HG03558 (cell line): Measurements from ENCODE around the gene FARP2.
A peak's percentile ranks its signal among the peaks of the same experiment; 100 is the strongest.
"Not testable (repeated sequence)": the region's sequence is repeated elsewhere in the genome, so short reads cannot be mapped to it uniquely, and the experiment has no call there.

Experiments used
- ATAC-seq: cut with Tn5 transposase; IDR thresholded peaks from one replicate; pipeline ENCODE4 v1.9.1; 2021; ENCODE audit warnings: moderate number of reproducible peaks; ENCODE audit not compliant: unreplicated experiment; ENCODE audit errors: extremely low read depth

FARP2 gene

GRCh38 chr2:241355983-241356870 lies at the start of gene FARP2:
FARP2 (plus strand) TSS chr2:241356285; CDS start chr2:241373108, 16,823 bp downstream.
- peak; percentile 70 for ATAC-seq

DNA sequence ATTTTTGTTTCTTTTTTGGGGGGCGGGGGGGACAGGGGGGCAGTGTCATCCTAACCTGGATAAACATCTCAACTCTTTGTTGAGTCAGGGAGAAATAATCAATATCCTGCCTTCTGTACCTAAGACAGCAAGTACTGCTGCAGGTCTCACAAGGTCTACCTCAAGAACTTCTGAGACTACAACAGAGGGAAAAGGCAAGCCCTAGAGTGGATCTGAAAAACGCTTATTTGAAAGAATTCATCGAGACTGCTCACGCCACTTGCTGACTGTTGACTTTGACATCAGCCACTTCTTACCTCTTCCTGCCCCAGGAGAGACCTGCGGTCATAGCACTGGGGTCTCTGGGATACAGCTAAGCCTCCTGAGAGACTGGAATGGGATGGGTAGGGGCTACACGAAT lies 49.0 kb upstream of the FARP2 start:
- ATAC-seq = no peak

GRCh38 chr2:241308267-241308666 lies 47.8 kb upstream of the FARP2 start:
- no peak for ATAC-seq

DNA sequence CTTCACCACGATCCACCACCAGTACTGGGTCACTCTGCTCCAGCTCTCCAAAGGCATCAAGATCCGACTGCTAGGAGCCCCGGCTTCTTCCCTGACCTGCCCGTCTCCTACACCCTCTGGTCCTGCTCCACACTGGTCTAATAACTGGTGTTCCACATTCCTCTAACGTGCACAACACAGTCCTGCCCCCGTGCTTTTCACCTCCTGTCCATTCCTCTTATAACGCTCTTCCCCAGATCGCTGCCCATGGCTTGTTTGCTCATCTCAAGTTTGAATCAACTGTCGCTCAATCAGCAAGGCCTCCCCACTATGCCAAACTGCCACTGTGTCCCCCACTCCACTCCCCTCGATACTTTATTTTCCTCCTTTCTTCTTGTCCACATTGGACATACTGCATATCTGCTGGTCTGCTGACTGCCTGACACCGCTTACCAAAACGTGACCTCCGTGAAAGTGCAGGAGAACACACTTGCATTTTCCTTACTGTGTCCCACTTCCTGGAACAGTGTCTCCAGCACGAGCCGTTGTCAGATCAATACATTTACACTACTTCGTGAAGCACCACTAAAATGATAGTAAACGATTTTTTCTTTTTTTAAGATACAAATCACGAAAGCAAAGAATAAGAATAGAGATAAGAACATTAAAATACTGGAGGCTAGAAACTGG lies 47.1 kb upstream of the FARP2 start:
- ATAC-seq = no peak

GRCh38 chr2:241309684-241310117 lies 46.4 kb upstream of the FARP2 start:
- ATAC-seq = no peak

GRCh38 chr2:241310917-241311566 lies 45.0 kb upstream of the FARP2 start:
- ATAC-seq = no peak

DNA sequence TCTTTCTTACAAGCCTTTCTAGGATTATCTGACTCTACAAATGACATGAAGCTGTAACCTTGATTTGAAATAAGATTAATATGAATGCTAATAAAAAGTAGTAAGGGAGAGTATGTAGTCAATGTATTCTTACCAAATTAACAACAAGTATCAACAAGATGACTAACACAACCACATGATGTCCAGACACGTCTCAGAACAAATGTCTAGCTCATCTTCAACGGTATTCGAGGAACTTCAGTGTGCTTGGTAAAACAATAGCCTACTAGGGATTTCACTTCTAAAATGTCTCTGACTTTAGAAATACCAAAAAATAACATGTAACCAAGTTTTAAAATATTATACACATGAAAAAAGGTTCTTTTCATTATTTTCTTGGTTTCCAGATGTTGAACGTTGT lies 44.0 kb upstream of the FARP2 start:
- no peak for ATAC-seq

DNA sequence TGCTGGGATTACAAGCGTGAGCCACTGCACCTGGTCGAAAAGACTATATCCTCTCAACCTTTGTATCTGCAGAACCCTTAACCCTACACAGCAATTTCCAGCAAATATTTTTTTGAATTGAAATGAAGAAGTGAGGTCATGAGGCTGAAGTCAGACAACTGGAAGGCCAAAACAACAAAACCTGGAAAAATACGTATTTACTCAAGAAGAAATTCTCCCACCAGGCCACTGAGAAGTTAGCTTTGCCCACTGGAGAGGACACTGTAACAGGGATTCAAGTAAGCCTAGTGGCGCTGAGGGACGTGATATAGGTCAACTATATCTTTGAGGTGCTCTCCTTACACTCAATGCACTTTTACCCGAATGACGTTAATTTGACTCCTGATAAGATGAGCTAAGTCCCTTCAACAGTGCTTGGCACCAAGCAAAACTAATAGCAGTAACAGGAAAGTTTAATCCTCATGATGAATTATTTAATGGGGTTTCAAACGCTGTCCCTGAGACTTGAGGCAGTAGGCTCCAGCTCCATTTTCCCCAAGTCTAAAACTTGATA lies 42.5 kb upstream of the FARP2 start:
- ATAC-seq = no peak

- no peak for ATAC-seq
Measured at GRCh38 chr2:241314226-241315092, 41.6 kb upstream of the FARP2 start.

GRCh38 chr2:241315093-241315878 lies 40.8 kb upstream of the FARP2 start, which contains the start of gene HDLBP:
HDLBP (minus strand) TSS chr2:241315672; CDS start chr2:241266869, 48,803 bp downstream.
- ATAC-seq = peak; percentile 38

DNA sequence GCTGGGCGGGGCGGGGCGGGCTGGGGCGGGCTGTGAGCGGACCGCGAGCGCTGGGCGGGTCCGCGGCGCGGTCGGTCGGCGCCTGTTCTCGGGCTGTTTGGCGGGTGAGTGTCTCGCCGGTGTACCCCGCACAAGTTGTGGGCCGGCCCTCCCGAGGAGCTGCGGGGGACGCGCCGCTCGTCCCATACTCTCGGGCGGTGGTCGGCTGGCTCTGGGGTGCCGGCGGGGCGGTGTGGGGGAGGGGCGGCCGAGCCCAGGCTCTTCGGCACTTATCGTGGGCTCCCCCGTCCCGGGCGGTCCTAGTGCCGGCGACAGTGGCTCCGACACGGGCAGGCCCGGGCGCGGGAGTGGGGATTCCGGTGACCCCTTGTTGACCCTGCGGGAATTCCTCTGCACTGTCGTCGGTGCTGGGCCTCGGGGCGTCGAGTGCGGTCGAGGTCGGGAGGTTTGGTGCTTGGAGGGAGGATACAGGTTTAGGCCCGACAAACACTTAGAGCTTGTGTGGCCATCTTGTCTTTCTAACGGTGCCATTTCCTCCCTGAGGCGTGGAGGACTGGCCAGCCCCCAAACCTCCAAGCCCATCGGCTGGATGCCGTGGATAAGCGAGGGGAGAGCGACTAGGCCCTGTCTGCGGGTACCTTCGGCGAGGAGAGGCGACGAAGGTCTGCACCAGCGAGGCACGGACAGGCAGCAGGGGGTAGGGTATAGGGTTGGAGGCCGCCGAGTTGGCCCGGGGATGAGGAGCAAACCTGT lies 40.0 kb upstream of the FARP2 start, which contains the start of gene SEPTIN2:
Gene SEPTIN2, plus strand, starts transcription at position 47 of the 753 bp plus-strand sequence. CDS start 8,308 bp downstream, outside the sequence.
- ATAC-seq = peak; percentile 20

DNA sequence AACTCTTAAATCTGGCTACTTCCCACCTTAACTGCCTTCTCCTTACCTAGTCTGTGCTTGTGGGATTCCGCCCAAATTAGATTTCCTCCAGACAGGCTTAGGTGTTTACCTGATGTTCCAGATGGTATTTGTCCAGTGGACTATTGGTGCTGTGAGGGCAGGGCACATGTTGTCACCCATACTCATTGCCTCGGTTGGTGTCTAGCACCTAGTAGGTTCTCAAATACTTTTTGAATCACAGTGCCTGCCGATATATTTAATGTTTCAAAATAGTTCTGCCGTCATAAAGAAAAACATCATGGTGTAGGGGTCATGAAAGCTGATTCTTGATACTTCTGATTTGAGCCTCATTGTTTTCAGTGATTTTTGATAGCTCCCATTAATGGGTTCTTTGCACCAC lies 39.3 kb upstream of the FARP2 start:
- ATAC-seq = no peak

DNA sequence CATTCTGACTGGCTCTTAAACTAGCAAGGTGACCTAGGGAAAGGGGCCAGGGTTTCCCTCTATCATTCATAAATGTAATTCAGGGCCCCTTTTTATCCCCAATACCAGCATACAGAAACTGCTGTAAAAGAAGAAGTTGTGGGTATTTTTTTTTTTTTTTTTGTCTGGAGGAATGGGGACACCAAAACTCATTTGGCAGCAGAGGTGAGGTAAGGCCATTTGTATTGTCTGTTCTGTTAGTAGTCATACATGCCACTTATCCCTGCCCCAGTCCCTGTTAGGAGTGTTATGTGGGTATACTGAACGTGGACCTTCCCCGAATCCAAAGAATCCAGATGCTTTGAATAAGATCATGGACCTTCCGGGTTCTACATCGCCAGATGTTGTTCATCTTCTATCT lies 38.7 kb upstream of the FARP2 start:
- no peak for ATAC-seq

GRCh38 chr2:241318830-241319229 lies 37.3 kb upstream of the FARP2 start:
- not testable (repeated sequence) for ATAC-seq

- ATAC-seq = no peak
Measured at GRCh38 chr2:241320394-241320793, 35.7 kb upstream of the FARP2 start.

DNA sequence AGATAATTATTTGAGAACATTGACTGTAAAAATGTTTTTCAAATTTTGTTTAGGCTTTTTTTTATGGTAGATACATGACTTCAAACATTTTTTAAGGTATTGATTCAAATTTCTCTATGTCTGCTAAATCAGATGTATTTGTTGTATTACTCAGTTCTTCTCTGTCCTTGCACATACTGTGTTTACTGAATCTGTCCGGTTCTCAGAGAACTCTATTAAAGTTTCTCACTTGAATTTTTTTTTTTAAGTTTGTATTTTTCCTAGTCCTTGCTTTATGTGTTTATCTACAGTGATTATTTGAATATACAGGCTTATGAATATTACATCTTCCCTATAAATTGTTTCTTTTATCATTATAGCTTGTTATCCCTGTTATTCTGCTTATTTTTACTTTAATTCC lies 35.1 kb upstream of the FARP2 start:
- no peak for ATAC-seq

DNA sequence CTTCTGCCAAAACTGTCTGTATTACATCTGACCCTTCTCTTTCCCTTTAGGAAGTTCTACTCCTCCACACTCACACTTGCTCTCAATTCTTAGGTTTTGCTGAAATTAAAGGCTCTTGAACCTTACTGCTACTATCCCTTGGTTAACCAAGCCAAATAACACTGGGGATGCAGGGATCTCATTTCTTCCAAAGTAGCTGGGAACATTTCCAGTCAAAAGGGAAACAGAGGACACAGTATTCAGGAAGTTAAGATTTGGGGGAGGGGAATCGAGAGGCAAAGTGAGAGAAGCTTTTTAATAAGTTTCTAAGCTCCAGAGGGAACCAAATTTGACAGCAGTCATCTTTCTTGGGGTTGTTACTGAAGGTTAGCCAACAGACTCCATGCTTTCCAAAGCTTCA lies 34.2 kb upstream of the FARP2 start:
- no peak for ATAC-seq

DNA sequence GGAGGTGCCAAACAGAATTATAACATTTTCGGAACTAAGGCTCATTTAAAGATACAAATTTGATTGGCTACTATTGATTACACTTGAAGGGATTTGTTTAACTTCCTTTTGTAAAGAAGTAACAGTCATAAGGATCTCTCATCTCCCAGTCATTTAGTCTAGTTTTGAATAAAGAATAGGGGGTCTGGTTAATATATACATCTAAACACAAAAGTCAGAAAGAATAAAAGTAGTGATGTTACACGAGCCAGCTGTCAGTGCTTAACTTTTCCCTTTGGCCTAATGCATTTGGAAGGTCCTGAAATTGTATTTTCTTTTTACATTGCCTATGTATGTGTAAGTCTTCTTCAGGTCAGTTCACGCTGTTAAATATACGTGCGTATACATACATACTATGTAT lies 32.3 kb upstream of the FARP2 start:
- ATAC-seq = no peak
